Sigmoid colon (tissue), 4 donors: ENCODE results near the gene DNAI4.

Source experiments
- POLR2A ChIP-seq, 2 donors: fragments of 450-650 bp; IDR thresholded peaks; one replicate each; pipeline ENCODE4 v1.6.1; 2016; ENCODE audit warnings: antibody characterized with exemption in 2 of 2, mild to moderate bottlenecking in 2 of 2, moderate library complexity in 2 of 2
- POLR2AphosphoS5 ChIP-seq, 4 donors: sonication (generic); formaldehyde crosslinking; IDR thresholded peaks; one replicate each; pipeline ENCODE4 v1.6.1; 2017; ENCODE audit warnings: antibody characterized with exemption in 4 of 4
- TF ChIP-seq, protein P1 (sequence below), 4 experiments: fragments of 450-650 bp in 3 of 4; fragments of 200-600 bp in 1 of 4; IDR thresholded peaks; one replicate each; pipeline ENCODE4 v1.5.1; 2016 to 2019; ENCODE audit warnings: antibody characterized with exemption in 4 of 4, mild to moderate bottlenecking in 3 of 4, moderate library complexity in 2 of 4

- TF ChIP-seq POLR2A (IDR thresholded peaks at IDR 0.05) (no peak), POLR2AphosphoS5 (IDR thresholded peaks at IDR 0.05) (no peak)
- TF ChIP-seq, protein P1, sequence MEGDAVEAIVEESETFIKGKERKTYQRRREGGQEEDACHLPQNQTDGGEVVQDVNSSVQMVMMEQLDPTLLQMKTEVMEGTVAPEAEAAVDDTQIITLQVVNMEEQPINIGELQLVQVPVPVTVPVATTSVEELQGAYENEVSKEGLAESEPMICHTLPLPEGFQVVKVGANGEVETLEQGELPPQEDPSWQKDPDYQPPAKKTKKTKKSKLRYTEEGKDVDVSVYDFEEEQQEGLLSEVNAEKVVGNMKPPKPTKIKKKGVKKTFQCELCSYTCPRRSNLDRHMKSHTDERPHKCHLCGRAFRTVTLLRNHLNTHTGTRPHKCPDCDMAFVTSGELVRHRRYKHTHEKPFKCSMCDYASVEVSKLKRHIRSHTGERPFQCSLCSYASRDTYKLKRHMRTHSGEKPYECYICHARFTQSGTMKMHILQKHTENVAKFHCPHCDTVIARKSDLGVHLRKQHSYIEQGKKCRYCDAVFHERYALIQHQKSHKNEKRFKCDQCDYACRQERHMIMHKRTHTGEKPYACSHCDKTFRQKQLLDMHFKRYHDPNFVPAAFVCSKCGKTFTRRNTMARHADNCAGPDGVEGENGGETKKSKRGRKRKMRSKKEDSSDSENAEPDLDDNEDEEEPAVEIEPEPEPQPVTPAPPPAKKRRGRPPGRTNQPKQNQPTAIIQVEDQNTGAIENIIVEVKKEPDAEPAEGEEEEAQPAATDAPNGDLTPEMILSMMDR (IDR thresholded peaks at IDR 0.05) = no peak
Observed at GRCh38 chr1:66831529-66832239, 93.0 kb downstream of the DNAI4 start.
